ENCODE data around the gene POFUT1. TPM values are rescaled to one million over a fixed set of nuclear protein-coding genes. Genes with fewer than 3 reads are reported as not detected.
A peak's percentile ranks its signal among the peaks of the same experiment; 100 is the strongest.

Gene POFUT1
- total RNA-seq, 4 donors from 2014 or later = 15.7 to 29.6 (median 18.1) TPM

DNA sequence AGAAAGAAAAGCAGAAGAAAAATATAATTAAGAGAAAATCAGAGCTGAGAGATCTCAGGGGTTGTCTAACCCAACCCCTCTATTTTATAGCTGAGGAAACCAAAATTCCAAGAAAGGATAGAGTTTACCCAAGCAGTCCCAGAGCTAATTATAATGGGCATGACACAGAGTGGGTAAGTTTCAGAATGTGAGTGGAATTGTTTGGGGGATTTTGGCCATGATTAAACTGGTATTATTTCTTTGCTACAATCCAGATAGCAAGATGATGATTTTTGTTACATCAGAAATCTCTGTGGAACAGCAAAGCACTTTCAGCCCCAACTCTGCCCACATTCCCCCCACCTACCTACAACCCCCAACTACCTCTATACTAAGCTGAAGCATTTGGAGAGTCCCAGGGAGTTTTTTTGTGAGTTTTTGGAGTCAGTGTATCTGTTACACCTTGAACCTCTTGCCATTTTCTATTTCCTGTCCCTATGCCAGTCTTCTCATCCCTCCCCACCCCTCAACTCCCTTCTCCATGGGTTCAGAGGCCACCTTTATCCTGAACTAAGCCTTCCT, 24.7 kb downstream of the POFUT1 start:
- no peak for DNase-seq
- no peaks in the 10 kb centered on the region for H3K27me3 ChIP-seq
- H3K36me3 ChIP-seq = peaks cover 15 to 94% (median 36%) of the 10 kb centered on the region in 3 donors
- no peak overlapping the region for H3K4me3 ChIP-seq
- H3K9me3 ChIP-seq = no peaks in the 10 kb centered on the region
- intact Hi-C loops (cut with DNase I) = no loop called here
- no peak for TF ChIP-seq CTCF (IDR thresholded peaks at IDR 0.05)
- TF ChIP-seq POLR2A (IDR thresholded peaks at IDR 0.05) = no peak
- peaks cover 4 to 22% (median 5%) of the 10 kb centered on the region in 3 donors for H3K4me1 ChIP-seq
- H3K27ac ChIP-seq = no peak overlapping the region

DNA sequence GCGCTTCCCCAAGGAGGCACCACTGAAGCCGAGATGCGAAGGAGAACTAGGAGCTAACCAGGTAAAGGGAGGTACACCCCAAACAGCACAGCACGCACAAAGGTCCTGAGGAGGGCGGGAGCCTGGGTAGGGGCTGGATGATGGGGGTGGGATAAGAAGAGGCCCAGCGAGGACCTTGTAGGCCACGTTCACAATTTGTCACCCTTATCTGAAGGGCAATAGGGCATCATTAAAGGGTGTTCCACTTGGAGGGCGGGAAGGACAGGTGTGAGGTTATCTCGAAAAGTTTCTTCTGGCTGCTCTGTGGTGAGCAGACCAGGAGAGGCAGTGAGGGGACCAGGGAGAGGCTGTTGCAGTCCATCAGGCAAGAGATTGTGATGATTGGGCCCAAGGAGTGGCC, 25.6 kb downstream of the POFUT1 start:
- 98 to 99% methylated on average over 9 of the region's 9 CpGs for WGBS, 2 donors
- DNase-seq = no peak
- TF ChIP-seq CTCF (IDR thresholded peaks at IDR 0.05) (no peak), POLR2A (IDR thresholded peaks at IDR 0.05) (no peak)
- H3K9me3 ChIP-seq = no peaks in the 10 kb centered on the region
- no peak overlapping the region for H3K4me3 ChIP-seq
- H3K36me3 ChIP-seq = peaks cover 10 to 85% (median 31%) of the 10 kb centered on the region in 3 donors
- H3K4me1 ChIP-seq = peaks cover 4 to 22% (median 5%) of the 10 kb centered on the region in 3 donors
- H3K27ac ChIP-seq = no peak overlapping the region
- no peaks in the 10 kb centered on the region for H3K27me3 ChIP-seq
- intact Hi-C loops (cut with DNase I) = no loop called here

DNA sequence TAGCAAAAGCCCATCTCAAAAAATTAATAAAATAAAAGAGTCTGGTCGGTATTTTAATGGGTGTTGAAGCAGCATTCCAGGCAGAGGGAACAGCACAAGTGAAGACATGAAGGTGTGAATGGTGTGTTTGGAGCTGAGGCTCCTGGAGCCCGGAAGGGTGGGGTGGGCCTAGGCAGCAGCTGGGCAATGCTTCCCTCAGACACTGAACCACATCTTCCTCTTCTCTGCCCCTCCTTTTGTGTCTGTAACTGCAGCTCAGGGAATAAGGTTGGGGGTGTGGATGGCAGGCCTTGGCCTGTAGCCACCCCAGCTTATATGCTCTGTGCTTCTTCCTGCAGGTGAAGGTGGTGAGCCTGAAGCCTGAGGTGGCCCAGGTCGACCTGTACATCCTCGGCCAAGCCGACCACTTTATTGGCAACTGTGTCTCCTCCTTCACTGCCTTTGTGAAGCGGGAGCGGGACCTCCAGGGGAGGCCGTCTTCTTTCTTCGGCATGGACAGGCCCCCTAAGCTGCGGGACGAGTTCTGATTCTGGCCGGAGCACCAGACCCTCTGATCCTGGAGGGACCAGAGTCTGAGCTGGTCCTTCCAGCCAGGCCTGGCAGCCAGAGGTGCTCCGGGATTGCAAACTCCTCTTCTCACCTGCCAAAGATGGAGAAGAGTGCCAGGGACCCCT, 26.6 kb downstream of the POFUT1 start:
- TF ChIP-seq CTCF (IDR thresholded peaks at IDR 0.05) = no peak
- TF ChIP-seq POLR2A (IDR thresholded peaks at IDR 0.05) = no peak
- H3K27me3 ChIP-seq = no peaks in the 10 kb centered on the region
- H3K36me3 ChIP-seq = peaks cover 10 to 76% (median 28%) of the 10 kb centered on the region in 3 donors
- WGBS, 2 donors = 75 to 93% methylated on average over 2 to 3 of the region's 13 CpGs
- no peak overlapping the region for H3K27ac ChIP-seq
- H3K4me3 ChIP-seq = no peak overlapping the region
- DNase-seq = no peak
- intact Hi-C loops (cut with DNase I) = no loop called here
- H3K9me3 ChIP-seq = no peaks in the 10 kb centered on the region
- peaks cover 4 to 27% (median 5%) of the 10 kb centered on the region in 3 donors for H3K4me1 ChIP-seq

DNA sequence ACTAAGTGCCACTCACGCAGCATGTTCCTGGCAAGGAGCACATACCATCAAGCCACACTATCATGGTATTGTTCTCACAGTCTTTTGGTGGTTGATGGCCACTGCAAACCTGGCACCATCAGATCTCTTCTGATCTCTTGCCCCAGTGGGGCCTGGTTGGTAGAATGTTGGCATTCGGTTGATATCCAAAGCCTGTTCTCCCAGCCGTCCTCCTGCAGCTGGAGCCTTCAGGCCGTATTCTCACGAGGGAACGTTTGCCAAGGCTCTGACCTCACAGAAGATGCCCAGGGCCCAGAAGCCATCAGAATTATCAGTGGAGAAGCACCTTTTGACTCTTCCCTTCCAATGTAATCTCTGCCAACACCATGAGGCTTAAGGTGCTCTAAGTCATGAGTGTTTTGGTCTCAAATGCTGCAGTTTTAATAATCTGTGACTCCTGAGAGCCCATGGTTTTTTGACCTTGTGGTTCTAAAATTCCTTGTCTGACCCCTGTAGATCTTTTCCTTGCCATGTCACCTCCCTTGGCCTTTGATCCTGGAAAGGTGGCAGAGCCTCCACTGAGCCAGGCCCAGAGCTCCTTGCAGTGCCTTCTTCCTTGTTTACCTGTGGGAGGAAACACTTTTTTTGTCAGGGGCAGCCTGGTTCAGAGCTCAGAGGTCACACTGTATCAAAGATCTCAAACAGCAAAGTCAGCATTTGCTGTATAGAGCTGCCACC, 27.8 kb downstream of the POFUT1 start:
- Histone ChIP-seq H3K36me3 (peaks cover 10 to 63% (median 23%) of the 10 kb centered on the region in 3 donors), H3K27me3 (no peaks in the 10 kb centered on the region), H3K4me3 (no peak overlapping the region), H3K9me3 (no peaks in the 10 kb centered on the region), H3K27ac (peak overlapping the region in 3 of 4 donors; percentile 28 to 51 (median 43)), H3K4me1 (peaks cover 4 to 37% (median 5%) of the 10 kb centered on the region in 3 donors)
- DNase-seq = no peak
- intact Hi-C loops (cut with DNase I) = no loop called here
- TF ChIP-seq CTCF (IDR thresholded peaks at IDR 0.05) (no peak), POLR2A (IDR thresholded peaks at IDR 0.05) (no peak)
- 54 to 61% methylated on average over 6 of the region's 6 CpGs for WGBS, 2 donors

DNA sequence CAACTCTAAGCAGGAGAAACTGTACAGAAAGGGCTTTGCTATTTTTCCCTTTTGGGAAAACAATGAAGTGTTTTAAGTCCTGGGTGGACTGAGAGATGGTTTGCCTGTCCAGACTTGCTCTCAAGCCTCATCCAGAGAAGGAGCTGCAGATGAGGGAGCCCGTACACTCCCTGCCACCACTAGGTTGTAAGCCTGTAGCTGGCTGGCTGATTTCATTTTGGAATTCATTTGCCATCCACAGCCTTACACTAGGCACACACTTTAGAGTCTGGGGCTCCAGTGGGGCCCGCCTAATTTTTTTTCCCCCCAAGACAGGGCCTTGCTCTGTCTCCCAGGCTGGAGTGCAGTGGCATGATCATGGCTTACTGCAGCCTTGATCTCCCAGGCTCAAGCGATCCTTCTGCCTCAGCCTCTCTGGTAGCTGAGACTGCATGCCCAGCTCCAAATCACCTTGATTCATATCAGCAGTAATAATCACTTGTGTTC, 28.4 kb downstream of the POFUT1 start:
- H3K27me3 ChIP-seq = no peaks in the 10 kb centered on the region
- no peak for DNase-seq
- H3K27ac ChIP-seq = peak overlapping the region in 3 of 4 donors; percentile 28 to 51 (median 43)
- 58 to 71% methylated on average over 3 of the region's 3 CpGs for WGBS, 2 donors
- intact Hi-C loops (cut with DNase I) = no loop called here
- TF ChIP-seq CTCF (IDR thresholded peaks at IDR 0.05) = no peak
- TF ChIP-seq POLR2A (IDR thresholded peaks at IDR 0.05) = no peak
- peaks cover 4 to 41% (median 5%) of the 10 kb centered on the region in 3 donors for H3K4me1 ChIP-seq
- peaks cover 10 to 57% (median 17%) of the 10 kb centered on the region in 3 donors for H3K36me3 ChIP-seq
- H3K4me3 ChIP-seq = no peak overlapping the region
- H3K9me3 ChIP-seq = no peaks in the 10 kb centered on the region

Data from esophagus squamous epithelium (tissue), 5 donors.